Measurements from ENCODE around the gene ZBTB16.

Gene ZBTB16

GRCh38 chr11:114274637-114275036 lies 215.1 kb downstream of the ZBTB16 start:
- Histone ChIP-seq H2AFZ (ENCODE audit: low read depth, low read length) (no peak overlapping the region), H3K4me1 (ENCODE audit: insufficient read depth, low read length) (no peaks in the 10 kb centered on the region), H3K27ac (ENCODE audit: low read length) (no peak overlapping the region), H3K79me2 (ENCODE audit: insufficient read depth, low read length) (no peaks in the 10 kb centered on the region), H3K27me3 (ENCODE audit: insufficient read depth, low read length, poor library complexity) (peaks cover 22% of the 10 kb centered on the region), H3K4me2 (ENCODE audit: insufficient read depth, low read length) (no peak overlapping the region), H3K36me3 (ENCODE audit: insufficient read depth, low read length) (no peaks in the 10 kb centered on the region), H3K4me3 (ENCODE audit: low read depth in 1 of 2, low read length in 2 of 2) (no peak overlapping the region), H3K9ac (ENCODE audit: low read depth, low read length) (no peak overlapping the region), H3K9me3 (ENCODE audit: insufficient read depth, low read length, severe bottlenecking) (no peaks in the 10 kb centered on the region), H4K20me1 (ENCODE audit: insufficient read depth, low read length) (no peaks in the 10 kb centered on the region)
- no peak for TF ChIP-seq EZH2 (IDR thresholded peaks at IDR 0.05; ENCODE audit: borderline replicate concordance, low read depth, low read length, severe bottlenecking)
- TF ChIP-seq, protein P1, sequence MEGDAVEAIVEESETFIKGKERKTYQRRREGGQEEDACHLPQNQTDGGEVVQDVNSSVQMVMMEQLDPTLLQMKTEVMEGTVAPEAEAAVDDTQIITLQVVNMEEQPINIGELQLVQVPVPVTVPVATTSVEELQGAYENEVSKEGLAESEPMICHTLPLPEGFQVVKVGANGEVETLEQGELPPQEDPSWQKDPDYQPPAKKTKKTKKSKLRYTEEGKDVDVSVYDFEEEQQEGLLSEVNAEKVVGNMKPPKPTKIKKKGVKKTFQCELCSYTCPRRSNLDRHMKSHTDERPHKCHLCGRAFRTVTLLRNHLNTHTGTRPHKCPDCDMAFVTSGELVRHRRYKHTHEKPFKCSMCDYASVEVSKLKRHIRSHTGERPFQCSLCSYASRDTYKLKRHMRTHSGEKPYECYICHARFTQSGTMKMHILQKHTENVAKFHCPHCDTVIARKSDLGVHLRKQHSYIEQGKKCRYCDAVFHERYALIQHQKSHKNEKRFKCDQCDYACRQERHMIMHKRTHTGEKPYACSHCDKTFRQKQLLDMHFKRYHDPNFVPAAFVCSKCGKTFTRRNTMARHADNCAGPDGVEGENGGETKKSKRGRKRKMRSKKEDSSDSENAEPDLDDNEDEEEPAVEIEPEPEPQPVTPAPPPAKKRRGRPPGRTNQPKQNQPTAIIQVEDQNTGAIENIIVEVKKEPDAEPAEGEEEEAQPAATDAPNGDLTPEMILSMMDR (IDR thresholded peaks at IDR 0.05; ENCODE audit: borderline replicate concordance, extremely low read depth, low read length, poor library complexity, severe bottlenecking), result no peak
- DNase-seq (no peak), ATAC-seq (ENCODE audit: insufficient read depth, low read depth) (no peak)

GRCh38 chr11:114275280-114275679 lies 215.8 kb downstream of the ZBTB16 start:
- Histone ChIP-seq H3K4me3 (ENCODE audit: low read depth in 1 of 2, low read length in 2 of 2) (no peak overlapping the region), H3K9ac (ENCODE audit: low read depth, low read length) (no peak overlapping the region), H3K27ac (ENCODE audit: low read length) (no peak overlapping the region), H3K27me3 (ENCODE audit: insufficient read depth, low read length, poor library complexity) (peaks cover 26% of the 10 kb centered on the region), H3K4me2 (ENCODE audit: insufficient read depth, low read length) (no peak overlapping the region), H2AFZ (ENCODE audit: low read depth, low read length) (no peak overlapping the region), H4K20me1 (ENCODE audit: insufficient read depth, low read length) (no peaks in the 10 kb centered on the region), H3K4me1 (ENCODE audit: insufficient read depth, low read length) (no peaks in the 10 kb centered on the region), H3K36me3 (ENCODE audit: insufficient read depth, low read length) (no peaks in the 10 kb centered on the region), H3K79me2 (ENCODE audit: insufficient read depth, low read length) (no peaks in the 10 kb centered on the region), H3K9me3 (ENCODE audit: insufficient read depth, low read length, severe bottlenecking) (no peaks in the 10 kb centered on the region)
- TF ChIP-seq, protein P1 (IDR thresholded peaks at IDR 0.05; ENCODE audit: borderline replicate concordance, extremely low read depth, low read length, poor library complexity, severe bottlenecking), result no peak
- no peak for TF ChIP-seq EZH2 (IDR thresholded peaks at IDR 0.05; ENCODE audit: borderline replicate concordance, low read depth, low read length, severe bottlenecking)
- DNase-seq (no peak), ATAC-seq (ENCODE audit: insufficient read depth, low read depth) (no peak)

GRCh38 chr11:114276077-114276476 lies 216.6 kb downstream of the ZBTB16 start:
- Histone ChIP-seq H3K9me3 (ENCODE audit: insufficient read depth, low read length, severe bottlenecking) (no peaks in the 10 kb centered on the region), H3K27me3 (ENCODE audit: insufficient read depth, low read length, poor library complexity) (peaks cover 31% of the 10 kb centered on the region), H4K20me1 (ENCODE audit: insufficient read depth, low read length) (0 out of 2 replicates have a peak, but pooled peaks cover 2% of the 10 kb centered on the region), H3K9ac (ENCODE audit: low read depth, low read length) (no peak overlapping the region), H3K79me2 (ENCODE audit: insufficient read depth, low read length) (no peaks in the 10 kb centered on the region), H3K27ac (ENCODE audit: low read length) (no peak overlapping the region), H3K4me3 (ENCODE audit: low read depth in 1 of 2, low read length in 2 of 2) (no peak overlapping the region), H3K36me3 (ENCODE audit: insufficient read depth, low read length) (no peaks in the 10 kb centered on the region), H3K4me2 (ENCODE audit: insufficient read depth, low read length) (no peak overlapping the region), H3K4me1 (ENCODE audit: insufficient read depth, low read length) (no peaks in the 10 kb centered on the region), H2AFZ (ENCODE audit: low read depth, low read length) (no peak overlapping the region)
- DNase-seq, result no peak
- TF ChIP-seq, protein P1 (IDR thresholded peaks at IDR 0.05; ENCODE audit: borderline replicate concordance, extremely low read depth, low read length, poor library complexity, severe bottlenecking), result no peak
- TF ChIP-seq EZH2 (IDR thresholded peaks at IDR 0.05; ENCODE audit: borderline replicate concordance, low read depth, low read length, severe bottlenecking), result no peak
- ATAC-seq (ENCODE audit: insufficient read depth, low read depth), result no peak

Data from DND-41 (cell line).